Fibroblast of lung (primary cell): ENCODE results near the gene CABCOCO1.

Experiments
- CTCF ChIP-seq, 2 donors: IDR thresholded peaks in 1 of 2; conservative IDR thresholded peaks in 1 of 2; 1 replicate in 1 of 2; 2 replicates in 1 of 2; pipeline ENCODE4 v1.5.1; 2011 to 2012; ENCODE audit warnings: low read length in 2 of 2, control low read depth in 1 of 2, inconsistent platforms in 1 of 2, low read depth in 1 of 2, mild to moderate bottlenecking in 1 of 2
- EZH2 ChIP-seq: IDR thresholded peaks from 2 replicates; pipeline ENCODE4 v1.5.1; 2012; ENCODE audit warnings: low read length, control low read depth, mild to moderate bottlenecking; ENCODE audit errors: missing control alignments

GRCh38 chr10:61617180-61617579 lies 45.5 kb upstream of the CABCOCO1 start:
- TF ChIP-seq CTCF (conservative IDR thresholded peaks at IDR 0.05 in 1 of 2, IDR thresholded peaks at IDR 0.05 in 1 of 2; ENCODE audit: low read depth in 1 of 2, low read length in 2 of 2) (no peak), EZH2 (no peak)
